Stomach (tissue), 9 donors: ENCODE measurements around the gene ATP10B. TPM values are rescaled to one million over a fixed set of nuclear protein-coding genes. Genes with fewer than 3 reads are reported as not detected.
A peak's percentile ranks its signal among the peaks of the same experiment; 100 is the strongest.

Source experiments
- DNase-seq, 2 donors: peaks; one replicate each; pipeline versions ENCODE4 v3.0.0 to v3.0.0-alpha.2; 2013 to 2019
- H3K27ac ChIP-seq, 5 donors: fragments of 200-600 bp in 4 of 5; sonication (generic) in 4 of 5; one replicate each; pipeline ENCODE4 v1.5.1; 2013 to 2019; ENCODE audit warnings: mild to moderate bottlenecking in 1 of 5, moderate library complexity in 1 of 5
- H3K27me3 ChIP-seq, 3 donors: fragments of 200-600 bp; sonication (generic); one replicate each; pipeline ENCODE4 v1.5.1; 2017 to 2019; ENCODE audit warnings: mixed run types in 1 of 3
- H3K36me3 ChIP-seq, 4 donors: fragments of 200-600 bp; sonication (generic); 1 replicate in 3 of 4; 2 replicates in 1 of 4; pipeline ENCODE4 v1.5.1; 2016 to 2019
- H3K4me1 ChIP-seq, 4 donors: fragments of 200-600 bp; sonication (generic); one replicate each; pipeline ENCODE4 v1.5.1; 2016 to 2019
- H3K4me3 ChIP-seq, 4 donors: fragments of 200-600 bp; sonication (generic) in 3 of 4; one replicate each; pipeline ENCODE4 v1.5.1; 2016 to 2019; ENCODE audit warnings: mild to moderate bottlenecking in 1 of 4
- H3K9me3 ChIP-seq, 4 donors: fragments of 200-600 bp; sonication (generic); one replicate each; pipeline ENCODE4 v1.5.1; 2016 to 2019
- EP300 ChIP-seq: sonication (generic); formaldehyde crosslinking; IDR thresholded peaks from one replicate; pipeline ENCODE4 v1.6.1; 2017; ENCODE audit warnings: antibody characterized with exemption
- POLR2A ChIP-seq, 4 donors: fragments of 450-650 bp; IDR thresholded peaks; one replicate each; pipeline ENCODE4 v1.6.1; 2016; ENCODE audit warnings: antibody characterized with exemption in 4 of 4, control low read depth in 2 of 4, mild to moderate bottlenecking in 1 of 4, moderate library complexity in 1 of 4
- POLR2AphosphoS5 ChIP-seq, 3 donors: sonication (generic); formaldehyde crosslinking; IDR thresholded peaks; one replicate each; pipeline ENCODE4 v1.6.1; 2016; ENCODE audit warnings: antibody characterized with exemption in 3 of 3
- WGBS, 5 donors: extraction: QIAGEN DNeasy Blood & Tissue Kit in 3 of 5; methylation state at CpG; one replicate each; pipeline versions ENCODE4 v1.1.5 to v1.1.7; 2013 to 2018; 5-methylcytosine and 5-hydroxymethylcytosine counted together
- intact Hi-C: fragments of 100-400 bp; cut with DNase I; formaldehyde crosslinking; loops from one replicate; pipeline ENCODE4 v1.15.1; 2023; ENCODE audit warnings: low total_unique reads
- polyA plus RNA-seq, 3 donors: library from polyadenylated mRNA; stranded (reverse); fragments of 200-250 nt; gene quantifications; one replicate each; pipeline ENCODE4 v1.2.3, GENCODE V29; 2013
- total RNA-seq, 5 donors: library from RNA; depleted of rRNA; stranded (reverse); fragments of >200 nt; gene quantifications; one replicate each; pipeline versions ENCODE4 v1.1.0 to v1.2.3, GENCODE V29; 2014 to 2016
- TF ChIP-seq, protein P1 (sequence below), 7 experiments: fragments of 450-650 bp in 4 of 7; fragments of 200-600 bp in 3 of 7; sonication (generic) in 3 of 7; IDR thresholded peaks; one replicate each; pipeline ENCODE4 v1.5.1; 2016 to 2019; ENCODE audit warnings: antibody characterized with exemption in 7 of 7, control low read depth in 2 of 7, mild to moderate bottlenecking in 1 of 7
- donor health status: healthy with polysubstance abuse.
- donor health status: Bipolar disorder and iron deficiency.
- donor health status: healthy.

ATP10B gene
- total and polyA plus RNA-seq, 8 donors = 0.25 to 115 (median 4.4) TPM

- Histone ChIP-seq H3K36me3 (no peaks in the 10 kb centered on the region), H3K27me3 (no peaks in the 10 kb centered on the region), H3K9me3 (no peaks in the 10 kb centered on the region), H3K4me1 (no peaks in the 10 kb centered on the region), H3K27ac (no peak overlapping the region), H3K4me3 (no peak overlapping the region)
- intact Hi-C loops = no loop called here
- 87 to 96% (median 93%) methylated on average over 3 of the region's 3 CpGs for WGBS, 5 donors
- no peak for DNase-seq
- no peak for TF ChIP-seq POLR2A (IDR thresholded peaks at IDR 0.05)
- TF ChIP-seq EP300 = no peak
- TF ChIP-seq, protein P1, sequence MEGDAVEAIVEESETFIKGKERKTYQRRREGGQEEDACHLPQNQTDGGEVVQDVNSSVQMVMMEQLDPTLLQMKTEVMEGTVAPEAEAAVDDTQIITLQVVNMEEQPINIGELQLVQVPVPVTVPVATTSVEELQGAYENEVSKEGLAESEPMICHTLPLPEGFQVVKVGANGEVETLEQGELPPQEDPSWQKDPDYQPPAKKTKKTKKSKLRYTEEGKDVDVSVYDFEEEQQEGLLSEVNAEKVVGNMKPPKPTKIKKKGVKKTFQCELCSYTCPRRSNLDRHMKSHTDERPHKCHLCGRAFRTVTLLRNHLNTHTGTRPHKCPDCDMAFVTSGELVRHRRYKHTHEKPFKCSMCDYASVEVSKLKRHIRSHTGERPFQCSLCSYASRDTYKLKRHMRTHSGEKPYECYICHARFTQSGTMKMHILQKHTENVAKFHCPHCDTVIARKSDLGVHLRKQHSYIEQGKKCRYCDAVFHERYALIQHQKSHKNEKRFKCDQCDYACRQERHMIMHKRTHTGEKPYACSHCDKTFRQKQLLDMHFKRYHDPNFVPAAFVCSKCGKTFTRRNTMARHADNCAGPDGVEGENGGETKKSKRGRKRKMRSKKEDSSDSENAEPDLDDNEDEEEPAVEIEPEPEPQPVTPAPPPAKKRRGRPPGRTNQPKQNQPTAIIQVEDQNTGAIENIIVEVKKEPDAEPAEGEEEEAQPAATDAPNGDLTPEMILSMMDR (IDR thresholded peaks at IDR 0.05) = no peak
- no peak for TF ChIP-seq POLR2AphosphoS5 (IDR thresholded peaks at IDR 0.05)
These were observed 103.0 kb downstream of the ATP10B start for GRCh38 chr5:160749026-160749425.

GRCh38 chr5:160747987-160748386 is 104.0 kb downstream of the ATP10B start:
- Histone ChIP-seq H3K4me1 (no peaks in the 10 kb centered on the region), H3K27me3 (no peaks in the 10 kb centered on the region), H3K36me3 (no peaks in the 10 kb centered on the region), H3K27ac (no peak overlapping the region), H3K9me3 (no peaks in the 10 kb centered on the region), H3K4me3 (no peak overlapping the region)
- WGBS, 5 donors = 46 to 69% (median 53%) methylated on average over 10 of the region's 10 CpGs
- DNase-seq = peak in 1 of 2 donors; percentile 5
- intact Hi-C loops = no loop called here
- TF ChIP-seq EP300 (no peak), POLR2AphosphoS5 (IDR thresholded peaks at IDR 0.05) (no peak), POLR2A (IDR thresholded peaks at IDR 0.05) (no peak)
- TF ChIP-seq, protein P1 (IDR thresholded peaks at IDR 0.05) = no peak

DNA sequence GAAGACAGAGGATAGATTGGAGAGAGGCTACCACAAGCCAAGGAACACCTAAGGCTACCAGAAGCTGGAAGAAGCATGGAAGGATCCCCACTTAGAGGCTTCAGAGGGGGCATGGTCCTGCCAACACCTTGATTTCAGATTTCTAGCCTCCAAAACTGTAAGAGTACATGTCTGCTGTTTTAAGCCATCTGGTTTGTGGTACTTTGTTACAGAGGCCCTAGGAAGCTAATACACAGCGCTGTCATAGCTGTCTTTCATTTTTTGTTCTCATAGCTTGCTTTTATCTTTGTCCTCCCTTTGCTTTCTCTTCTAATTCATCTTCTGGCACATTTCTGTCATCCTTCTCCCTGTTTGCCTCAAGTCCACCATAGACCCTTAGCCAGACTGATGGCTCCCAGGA is 104.5 kb downstream of the ATP10B start:
- Histone ChIP-seq H3K4me1 (no peaks in the 10 kb centered on the region), H3K27me3 (no peaks in the 10 kb centered on the region), H3K36me3 (no peaks in the 10 kb centered on the region), H3K9me3 (no peaks in the 10 kb centered on the region), H3K4me3 (no peak overlapping the region), H3K27ac (no peak overlapping the region)
- intact Hi-C loops = no loop called here
- WGBS, 5 donors = 83 to 100% (median 95%) methylated on average over 1 of the region's 1 CpG
- no peak for DNase-seq
- TF ChIP-seq POLR2A (IDR thresholded peaks at IDR 0.05) (no peak), EP300 (no peak), POLR2AphosphoS5 (IDR thresholded peaks at IDR 0.05) (no peak)
- TF ChIP-seq, protein P1 (IDR thresholded peaks at IDR 0.05) = no peak

DNA sequence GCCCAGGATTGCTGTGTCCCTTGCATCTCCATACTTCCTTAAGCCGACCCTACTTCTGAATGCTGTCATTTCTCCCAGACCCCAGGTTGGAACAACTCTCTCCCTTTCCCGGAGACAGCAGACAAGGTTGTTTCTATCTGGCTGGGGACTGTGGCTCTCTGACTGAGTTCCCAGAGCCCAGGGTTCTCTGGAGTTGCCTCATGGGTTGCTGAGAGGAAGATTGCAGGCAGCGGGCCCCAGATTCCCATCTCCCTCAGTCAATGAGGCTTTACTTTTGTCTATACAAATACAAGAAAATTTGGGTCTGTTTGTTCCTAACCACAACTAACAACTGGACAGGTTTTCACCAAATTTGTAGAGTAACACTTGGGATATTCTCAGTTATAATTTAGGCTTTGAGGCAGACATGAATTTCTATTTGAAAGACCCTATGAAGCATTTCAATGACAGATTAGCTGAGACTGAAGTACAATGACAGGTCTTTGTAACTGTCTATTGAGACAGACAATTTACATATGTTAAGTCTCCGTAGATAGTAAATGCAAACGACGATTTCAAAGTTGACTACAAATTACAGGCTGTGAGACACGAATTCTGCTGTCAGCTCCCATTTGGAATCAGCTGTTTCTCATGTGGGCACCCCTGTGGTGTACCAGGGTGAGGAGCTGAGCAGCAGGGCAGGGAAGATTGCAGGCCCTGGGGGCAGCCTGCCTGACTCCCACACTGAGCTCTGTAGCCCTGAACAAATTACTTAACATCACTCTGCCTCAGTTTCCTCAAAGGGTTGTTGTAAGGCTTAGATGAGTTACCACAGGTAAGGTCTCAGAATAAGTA is 107.5 kb downstream of the ATP10B start:
- intact Hi-C loops = no loop called here
- 70 to 79% (median 73%) methylated on average over 7 of the region's 7 CpGs for WGBS, 5 donors
- Histone ChIP-seq H3K27me3 (no peaks in the 10 kb centered on the region), H3K4me1 (no peaks in the 10 kb centered on the region), H3K27ac (no peak overlapping the region), H3K4me3 (no peak overlapping the region), H3K36me3 (no peaks in the 10 kb centered on the region), H3K9me3 (no peaks in the 10 kb centered on the region)
- TF ChIP-seq, protein P1 (IDR thresholded peaks at IDR 0.05) = no peak
- TF ChIP-seq POLR2A (IDR thresholded peaks at IDR 0.05) (no peak), POLR2AphosphoS5 (IDR thresholded peaks at IDR 0.05) (no peak), EP300 (no peak)
- DNase-seq = no peak
